Measurements from ENCODE around the gene DCC.

DNA sequence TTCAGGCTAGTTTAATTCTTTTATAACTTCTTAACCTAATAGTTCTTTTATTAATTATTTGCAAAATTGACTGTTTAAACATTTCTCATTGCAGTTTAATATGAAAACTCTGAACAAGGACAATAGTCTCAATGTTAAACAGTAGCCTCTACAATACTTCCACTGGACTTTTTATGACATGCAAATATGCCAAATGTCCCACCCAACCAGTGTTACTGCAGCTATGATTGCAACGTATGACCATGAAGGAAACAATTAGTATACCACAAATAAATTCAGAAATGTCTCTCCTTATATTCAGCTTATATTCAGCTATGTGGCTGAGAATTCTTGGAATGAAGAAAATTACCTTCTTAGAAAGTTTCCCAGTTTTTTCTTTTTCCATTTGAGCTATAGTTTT lies 688.6 kb downstream of the DCC start:
- TF ChIP-seq POLR2A (IDR thresholded peaks at IDR 0.05; ENCODE audit: low read length) (no peak), GATA1 (IDR thresholded peaks at IDR 0.05; ENCODE audit: low read depth, low read length) (no peak)
